HG03139 (cell line): ENCODE measurements around the gene GP5.

Experiments
- ATAC-seq: cut with Tn5 transposase; IDR thresholded peaks from one replicate; pipeline ENCODE4 v1.9.1; 2021; ENCODE audit not compliant: unreplicated experiment

Gene GP5

DNA sequence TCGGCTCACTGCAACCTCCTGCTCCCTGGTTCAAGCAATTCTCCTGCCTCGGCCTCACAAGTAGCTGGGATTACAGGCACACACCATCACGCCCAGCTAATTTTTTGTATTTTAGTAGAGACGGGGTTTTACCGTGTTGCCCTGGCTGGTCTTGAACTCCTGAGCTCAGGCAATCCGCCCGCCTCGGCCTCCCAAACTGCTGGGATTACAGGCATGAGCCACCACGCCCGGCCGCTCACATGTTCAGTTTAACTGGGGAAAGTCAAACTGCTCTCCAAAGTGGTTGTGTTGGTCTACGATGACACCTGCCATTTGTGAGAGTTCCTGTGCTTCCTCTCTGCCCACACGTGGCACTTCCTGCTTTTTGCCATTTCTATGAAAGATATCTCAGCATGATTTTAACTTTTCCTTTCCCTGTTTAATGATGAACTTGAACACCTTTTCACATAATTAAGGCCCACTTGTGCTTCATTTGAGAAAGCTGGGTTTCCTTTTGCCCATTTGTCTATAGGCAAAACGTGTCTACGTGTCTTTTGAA is 877 bp upstream of the GP5 start:
- no peak for ATAC-seq

DNA sequence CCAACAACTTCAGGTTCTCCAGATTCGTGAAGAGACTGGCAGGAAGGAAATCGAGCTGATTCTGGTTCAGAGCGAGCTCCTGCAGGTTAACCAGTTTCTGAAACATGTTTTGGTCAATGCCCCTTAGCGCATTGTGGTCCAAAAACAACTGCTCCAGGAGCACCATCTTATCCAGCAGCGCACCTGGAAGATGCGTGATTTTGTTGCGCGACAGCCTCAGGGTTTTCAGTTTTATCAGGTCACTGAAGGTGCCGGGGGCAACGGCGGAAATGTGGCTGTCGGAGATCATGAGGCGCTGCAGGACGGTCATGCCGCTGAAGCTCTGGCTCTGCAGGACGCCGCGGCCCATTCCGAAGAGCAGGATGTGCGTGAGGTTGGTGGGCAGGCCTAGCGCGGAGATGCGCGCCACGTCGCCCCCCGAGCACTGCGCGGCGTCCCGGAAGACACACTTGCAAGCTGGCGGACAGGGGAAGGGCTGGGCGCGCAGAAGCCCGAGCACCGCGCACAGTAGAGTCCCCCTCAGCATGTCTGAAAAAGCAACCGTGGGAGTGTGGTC is 1.2 kb downstream of the GP5 start:
- ATAC-seq, result no peak

DNA sequence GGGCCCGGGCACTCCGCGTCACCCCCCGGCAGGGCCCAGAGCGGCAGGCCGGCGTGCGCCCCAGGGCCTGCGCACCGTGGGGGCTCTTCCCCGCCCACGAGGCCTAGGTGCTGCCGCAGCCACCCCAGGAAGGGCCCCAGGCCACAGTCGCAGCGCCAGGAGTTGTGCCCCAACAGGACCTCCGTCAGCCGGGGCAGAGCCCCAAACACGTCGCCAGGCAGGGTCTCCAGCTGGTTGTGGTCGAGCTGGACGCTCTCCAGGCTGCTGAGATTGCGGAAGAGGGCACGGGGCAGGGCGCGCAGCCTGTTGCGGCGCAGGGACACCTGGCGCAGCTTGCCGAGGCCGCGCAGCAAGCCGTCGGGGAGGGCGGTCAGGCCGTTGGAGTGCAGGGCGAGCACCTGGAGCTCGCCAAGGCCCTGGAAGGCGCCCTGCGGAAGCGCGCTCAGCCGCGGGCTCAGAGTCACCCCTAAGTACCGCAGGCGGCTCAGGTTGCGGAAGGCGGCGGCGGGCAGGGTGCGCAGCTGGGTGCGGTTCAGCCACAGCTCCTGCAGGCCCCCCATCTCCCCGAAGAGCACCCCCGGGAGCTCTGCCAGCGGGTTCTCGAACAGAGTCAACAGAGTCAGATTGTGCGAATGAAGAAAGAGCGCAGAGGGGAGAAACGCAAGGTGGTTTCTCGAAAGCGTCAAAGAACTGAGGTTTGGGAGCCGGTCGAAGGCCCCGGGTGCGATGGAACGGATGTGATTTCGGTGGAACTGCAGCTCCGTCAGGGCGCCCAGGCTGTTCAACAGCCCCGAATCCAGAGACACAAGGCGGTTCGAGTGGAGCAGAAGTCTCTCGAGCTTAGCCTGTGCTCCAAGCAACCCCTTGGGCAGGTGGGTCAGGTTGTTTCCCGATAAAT is 2.0 kb downstream of the GP5 start:
- ATAC-seq, result no peak

DNA sequence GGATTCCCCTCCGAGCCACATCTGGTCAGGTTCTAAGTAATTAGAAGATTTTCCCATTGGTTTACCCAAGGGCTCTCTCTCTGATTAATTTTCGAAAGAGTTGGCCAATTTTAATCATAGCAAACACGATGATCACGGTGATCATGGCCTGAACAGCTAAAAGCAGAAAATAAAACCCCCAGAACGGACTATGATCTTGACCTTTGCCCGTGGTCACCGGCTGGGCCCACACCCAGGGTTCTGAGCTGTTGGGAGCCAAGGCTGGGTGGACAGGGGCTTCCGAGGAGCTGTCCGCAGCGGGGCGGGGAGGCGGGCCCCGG is 2.6 kb downstream of the GP5 start:
- no peak for ATAC-seq

DNA sequence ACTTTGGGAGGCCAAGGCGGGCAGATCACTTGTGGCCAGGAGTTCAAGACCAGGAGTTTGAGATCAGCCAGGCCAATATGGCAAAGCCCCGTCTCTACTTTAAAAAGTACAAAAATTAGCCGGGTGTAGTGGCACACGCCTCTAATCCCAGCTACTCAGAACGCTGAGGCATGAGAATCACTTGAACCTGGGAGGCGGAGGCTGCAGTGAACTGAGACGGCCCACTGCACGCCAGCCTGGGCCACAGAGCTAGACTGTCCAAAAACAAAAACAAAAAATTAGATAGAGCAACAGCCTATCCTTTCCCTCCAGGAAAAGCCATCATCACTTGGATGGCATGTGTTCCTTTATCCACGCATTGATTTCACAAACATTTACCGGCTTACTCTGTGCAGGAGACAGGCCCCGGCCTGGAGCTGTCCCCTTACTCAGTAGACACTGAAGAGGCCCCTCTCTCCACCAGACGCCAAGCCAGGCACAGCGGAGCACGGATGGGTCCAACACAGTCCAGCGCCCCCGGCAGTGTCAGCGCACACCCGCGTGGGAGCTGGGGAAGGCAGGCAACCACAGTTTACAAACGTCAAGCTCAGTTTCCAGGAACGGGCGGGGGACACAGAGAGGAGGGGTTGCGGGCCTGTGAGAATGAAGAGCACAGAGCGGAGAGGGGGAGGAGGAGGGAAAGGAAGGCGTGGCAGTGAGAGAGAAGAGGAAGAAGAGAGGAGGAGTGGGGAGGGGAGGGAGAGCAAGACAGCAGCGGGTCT is 3.1 kb downstream of the GP5 start:
- no peak for ATAC-seq

DNA sequence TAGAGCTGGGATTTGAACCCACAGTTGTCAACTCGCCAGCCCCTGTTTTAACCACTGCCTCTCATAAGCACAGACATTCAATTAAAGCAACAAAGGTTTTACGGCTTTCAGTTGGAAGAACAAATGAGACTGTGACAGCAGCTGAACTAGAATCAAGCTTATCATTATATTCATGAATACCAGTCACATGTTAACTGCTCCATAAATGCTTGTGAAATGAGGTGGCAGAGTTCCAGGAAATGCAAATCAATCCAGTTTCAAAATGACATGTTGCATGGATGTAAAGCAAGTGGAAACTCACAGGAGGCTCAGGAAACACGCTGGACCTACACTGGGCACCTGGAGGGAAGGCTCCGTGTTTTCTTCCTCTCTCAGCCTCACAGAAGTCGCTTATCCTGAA is 3.9 kb downstream of the GP5 start:
- no peak for ATAC-seq

DNA sequence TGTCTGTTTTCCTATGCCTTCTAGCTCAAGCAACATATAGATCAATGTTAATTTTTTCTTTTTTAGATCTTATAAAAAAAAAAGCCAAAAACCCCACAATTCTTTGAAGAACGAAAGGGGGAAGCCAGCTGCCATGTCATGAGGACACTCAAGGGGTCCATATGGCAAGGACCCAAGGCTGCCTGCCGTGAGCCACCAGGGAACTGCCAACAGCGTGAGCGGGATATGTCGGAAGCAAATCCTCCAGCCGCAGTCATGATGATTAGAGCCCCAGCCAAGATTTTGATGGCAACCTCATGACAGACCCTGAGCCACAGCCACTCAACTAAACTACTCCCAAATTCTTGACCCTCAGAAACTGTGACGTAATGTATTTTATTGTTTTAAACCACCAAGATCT is 6.5 kb downstream of the GP5 start:
- ATAC-seq, result no peak

DNA sequence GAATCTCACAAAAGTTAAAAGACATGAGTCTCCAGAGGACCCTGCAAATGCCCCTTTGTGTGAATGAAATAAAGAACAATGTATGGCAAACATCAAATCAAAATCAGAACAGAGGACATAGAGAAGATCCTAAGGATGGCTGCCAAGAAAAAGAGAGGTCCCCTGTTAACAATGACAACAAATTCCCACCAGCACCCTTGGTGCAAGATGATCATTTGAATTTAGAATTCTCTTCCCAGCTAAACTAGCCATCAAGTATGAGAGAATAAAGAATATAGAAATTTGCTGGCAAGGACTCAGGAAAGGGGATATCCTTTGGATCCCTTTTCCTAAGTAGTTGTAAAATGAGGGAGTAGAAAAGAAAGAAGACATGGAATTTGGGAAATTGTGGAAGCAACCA is 8.2 kb downstream of the GP5 start:
- ATAC-seq, result no peak

DNA sequence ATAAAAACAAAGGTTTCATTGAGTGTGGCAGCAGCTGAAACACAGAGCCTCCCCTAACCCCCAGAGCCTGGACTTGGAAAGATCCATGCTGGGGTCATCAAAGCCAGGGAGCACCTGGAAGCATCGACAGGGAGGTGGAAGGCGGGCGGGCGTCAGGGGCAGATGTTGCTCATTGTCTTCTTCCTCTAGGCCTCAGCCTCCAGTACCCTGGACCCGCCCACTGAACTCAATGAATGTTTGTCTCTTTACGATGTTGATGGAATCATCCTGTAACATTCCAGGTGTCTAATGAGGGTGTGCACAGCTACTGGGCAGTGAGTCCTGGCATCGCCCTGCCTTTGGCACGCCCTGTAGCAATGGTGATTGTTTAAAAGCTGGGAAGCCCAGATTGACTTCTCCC is 9.8 kb downstream of the GP5 start:
- ATAC-seq, result no peak

DNA sequence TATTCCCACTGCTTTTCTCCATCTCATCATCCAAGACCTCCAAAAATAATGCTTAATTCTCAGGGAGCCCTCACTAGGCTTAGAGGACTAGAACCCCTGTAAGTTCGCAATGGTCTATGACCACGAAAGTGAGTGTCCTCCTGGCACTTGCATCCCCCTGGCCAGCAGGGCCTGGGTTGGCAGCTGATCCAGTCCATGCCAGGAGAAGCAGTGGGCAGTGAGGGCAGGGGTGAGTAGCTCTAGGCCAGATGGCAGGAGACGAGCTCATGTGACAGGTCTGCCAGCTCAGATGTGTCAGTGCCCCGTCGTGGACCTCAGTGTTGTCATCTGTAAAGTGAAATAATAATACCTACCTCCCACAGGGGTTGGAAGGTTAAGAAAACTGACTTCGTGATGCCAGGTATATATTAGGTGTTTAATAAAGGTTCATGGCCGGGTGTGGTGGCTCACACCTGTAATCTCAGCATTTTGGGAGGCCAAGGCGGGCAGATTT is 11.1 kb downstream of the GP5 start:
- no peak for ATAC-seq

DNA sequence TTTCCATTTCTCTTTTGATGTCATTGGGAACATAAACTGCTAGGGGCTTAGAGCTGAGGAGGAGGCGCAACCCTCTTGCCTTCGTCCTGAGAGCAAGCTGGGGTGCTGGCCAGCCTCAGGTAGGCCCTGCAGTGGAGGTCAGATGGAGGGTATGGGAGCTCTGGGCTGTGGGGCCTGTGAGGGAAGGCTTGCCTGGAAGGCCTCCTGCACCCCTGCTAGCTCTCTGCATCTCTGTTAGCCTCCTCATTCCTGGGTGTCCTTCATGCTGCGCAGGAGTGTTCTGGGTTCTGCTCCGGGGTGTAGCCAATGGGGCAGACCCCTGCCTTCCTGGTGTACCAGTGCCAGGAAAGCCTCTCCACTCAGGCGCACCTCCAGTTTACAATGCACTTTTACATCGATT is 11.8 kb downstream of the GP5 start:
- ATAC-seq, result no peak

DNA sequence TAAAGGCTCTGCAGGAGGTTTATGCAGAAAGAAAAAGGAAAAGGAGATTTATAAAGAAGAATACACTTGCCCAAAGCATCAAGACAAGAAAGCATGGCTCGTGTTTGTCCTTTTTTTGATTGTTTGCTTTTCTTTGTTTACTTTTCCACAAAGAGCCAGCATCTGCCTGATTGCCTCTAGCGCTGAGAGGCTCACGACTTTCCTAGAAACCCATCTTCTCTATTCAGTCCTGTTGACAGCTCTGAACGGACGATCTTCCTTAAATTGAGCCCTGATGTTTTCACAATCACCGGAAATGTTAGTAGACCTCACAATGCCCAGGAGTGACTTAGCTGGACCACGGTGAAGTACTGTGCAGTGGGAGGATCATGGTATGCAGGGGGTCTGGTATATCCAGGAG is 12.4 kb downstream of the GP5 start:
- no peak for ATAC-seq

DNA sequence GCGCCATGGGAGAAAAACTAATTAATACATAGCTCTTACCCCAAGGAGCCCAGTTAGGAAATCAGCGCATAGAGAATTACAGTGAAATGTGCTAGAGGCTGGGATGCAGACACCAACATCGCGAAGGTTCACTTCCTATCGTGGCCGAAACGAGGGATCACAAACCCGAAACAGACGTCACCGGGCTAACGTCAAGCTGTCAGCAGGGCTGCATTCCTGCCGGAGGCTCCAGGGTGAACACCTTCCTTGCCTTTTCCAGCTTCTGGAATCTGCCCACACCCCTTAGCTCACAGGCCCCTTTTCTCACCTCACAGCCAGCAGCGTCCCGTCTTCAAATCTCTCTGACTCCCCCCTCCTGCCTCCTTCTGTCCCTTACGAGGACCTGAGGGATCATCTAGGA is 13.0 kb downstream of the GP5 start:
- no peak for ATAC-seq

DNA sequence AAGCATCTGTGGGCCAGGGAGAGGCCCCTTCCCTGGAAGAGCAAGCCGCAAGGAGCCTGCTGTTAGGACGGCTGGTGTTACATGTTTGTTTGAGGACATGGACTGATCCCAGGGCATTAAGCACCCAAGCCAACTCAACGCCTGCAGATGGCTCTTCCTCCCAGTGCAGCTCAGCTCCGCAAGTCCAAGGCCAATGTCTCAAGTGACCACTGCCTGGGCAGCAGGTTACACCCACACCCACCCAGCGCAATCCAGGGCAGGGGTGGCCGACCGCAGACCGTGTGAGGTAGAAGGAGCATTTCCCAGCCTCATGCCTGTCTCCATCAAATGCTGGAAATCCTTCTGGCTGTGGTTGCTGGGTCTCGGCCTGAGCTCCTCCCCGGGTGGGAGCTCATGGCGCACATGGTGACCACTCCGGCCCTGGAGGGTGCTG is 14.5 kb downstream of the GP5 start:
- ATAC-seq, result no peak

DNA sequence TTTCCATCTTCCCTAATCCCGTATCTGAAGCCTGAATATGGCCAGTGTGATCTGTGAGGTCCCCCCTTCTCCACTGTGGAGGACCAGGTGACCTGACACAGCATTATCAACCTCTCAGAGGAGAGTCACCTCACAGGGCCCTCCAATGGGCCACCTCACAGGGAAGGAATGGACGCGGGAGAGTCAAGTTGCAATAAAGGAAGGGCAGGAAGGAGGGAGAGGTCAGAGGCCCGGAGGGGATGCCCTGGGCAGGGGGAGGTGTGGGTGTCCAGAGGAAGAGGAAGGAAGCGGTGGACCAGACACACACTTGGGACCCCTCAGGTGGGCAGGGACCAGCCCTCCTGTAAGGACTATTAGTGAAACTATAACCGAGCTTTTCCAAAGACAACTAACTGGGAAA is 14.9 kb downstream of the GP5 start:
- ATAC-seq, result no peak

DNA sequence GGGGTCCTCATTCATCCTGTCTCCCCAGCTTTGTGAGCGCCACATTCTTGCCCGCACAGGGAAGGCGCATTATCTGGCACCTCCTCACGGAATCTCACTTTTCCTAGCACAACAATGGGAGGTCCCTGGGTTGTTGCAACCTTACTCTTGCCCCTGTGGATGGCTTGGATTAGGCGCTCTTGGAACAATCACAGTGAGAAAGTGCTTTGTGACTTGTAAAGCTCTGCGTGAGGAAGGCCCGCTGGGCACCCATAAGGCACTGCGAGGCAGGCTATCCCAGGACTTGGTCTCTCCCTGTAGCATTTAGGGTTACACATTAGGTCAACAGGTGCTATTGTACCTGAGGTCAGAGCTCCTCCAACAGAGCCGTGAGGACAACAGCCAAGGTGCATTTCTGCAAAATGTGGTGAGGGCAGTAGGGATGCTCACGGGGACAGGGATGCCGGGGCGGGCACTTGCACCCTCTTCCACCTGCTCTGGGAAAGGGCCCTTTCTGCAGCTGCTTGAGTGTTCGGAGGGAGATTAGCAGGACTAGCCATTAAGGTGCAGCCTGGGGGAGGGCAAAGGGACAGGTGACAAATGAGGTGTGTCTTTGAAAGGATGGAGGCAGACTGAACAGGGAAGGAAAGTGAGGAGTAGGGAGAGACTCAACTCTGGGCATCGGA is 15.7 kb downstream of the GP5 start:
- ATAC-seq, result no peak

DNA sequence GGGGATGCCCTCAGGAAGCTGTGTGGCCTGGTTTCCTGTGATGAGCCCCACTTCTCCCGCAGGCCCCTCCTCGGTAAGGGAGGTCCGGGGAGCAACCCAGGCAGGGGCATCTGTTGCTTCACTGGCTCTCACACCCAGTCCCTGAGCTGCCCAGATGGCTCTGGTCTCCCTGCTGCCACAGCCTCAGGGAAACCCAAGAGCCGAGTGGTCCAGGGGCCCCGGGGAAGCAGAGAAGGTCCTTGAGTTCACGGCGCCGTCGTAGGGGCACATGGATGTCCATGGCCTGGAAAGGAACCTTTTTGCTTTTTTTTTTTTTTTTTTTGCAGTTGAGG is 16.2 kb downstream of the GP5 start:
- ATAC-seq, result no peak

DNA sequence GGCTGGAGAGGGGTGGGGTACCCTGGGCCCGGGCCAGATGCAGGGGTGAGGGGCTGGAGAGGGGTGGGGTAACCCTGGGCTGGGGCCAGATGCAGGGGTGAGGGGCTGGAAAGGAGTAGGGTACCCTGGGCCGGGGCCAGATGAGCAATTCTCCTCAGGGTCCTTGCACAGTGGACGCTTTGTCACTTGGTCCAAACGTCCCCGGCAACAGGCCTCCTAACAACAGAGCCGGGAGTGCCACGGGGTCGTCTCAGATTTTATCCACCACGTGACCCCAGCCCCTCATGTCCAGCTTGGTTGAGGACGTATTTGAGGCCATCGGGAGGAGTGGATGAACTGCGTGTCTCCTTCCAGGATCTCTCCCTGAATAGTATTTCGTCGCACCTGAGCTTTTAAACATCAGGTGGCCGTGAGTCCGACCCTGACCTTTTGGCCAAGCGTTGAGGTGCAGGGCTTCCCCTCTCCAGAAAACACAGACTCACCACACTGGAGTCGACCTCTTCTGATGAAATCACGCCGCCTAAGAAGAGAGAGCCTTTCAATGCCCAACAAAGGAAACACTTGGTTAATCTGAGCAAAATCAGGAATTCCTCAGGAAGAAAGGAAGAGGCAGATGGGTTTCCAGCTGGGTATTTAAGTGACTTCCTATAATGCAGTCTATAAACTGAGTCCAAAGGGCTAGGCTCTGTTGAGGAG is 16.7 kb downstream of the GP5 start:
- ATAC-seq, result no peak

DNA sequence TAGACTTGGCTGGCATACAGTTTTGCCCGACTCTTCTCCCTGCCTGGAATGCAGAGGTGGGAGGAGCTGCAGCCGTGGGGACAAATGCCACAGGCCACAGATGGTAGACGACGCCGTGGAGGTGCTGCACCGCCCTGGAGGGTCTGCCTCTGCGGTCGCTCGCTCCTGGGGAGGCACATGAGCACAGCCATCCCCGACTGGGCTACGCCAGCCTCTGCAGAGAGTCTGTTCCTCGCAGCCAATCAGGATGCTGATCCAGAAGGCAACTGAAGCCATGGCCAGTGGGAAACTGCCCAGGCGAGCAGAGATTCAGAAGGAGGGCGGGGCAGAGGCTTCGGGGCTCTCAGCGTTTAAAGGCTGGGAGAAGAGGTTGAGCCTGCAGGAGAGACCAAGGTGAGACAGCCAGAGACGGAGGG is 17.6 kb downstream of the GP5 start:
- no peak for ATAC-seq

DNA sequence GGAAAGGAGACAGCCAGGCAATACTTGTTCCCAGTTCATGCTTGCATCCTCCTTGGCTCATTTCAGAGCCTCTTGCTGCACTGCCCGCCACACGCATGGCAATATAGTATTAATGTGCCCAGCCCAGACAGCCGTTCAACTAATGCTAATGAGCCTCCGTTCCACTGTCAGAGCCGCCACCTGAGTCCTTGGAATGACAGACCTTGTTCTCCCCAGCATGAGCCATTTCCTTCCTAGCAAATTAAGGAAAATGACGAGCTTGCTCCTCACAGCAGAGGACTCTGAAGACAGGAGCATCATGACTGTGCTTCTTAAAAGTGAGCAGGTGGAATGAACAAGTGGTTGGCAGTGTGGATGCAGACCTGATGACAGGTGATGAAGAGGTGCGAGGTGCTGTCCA is 18.7 kb downstream of the GP5 start:
- no peak for ATAC-seq

DNA sequence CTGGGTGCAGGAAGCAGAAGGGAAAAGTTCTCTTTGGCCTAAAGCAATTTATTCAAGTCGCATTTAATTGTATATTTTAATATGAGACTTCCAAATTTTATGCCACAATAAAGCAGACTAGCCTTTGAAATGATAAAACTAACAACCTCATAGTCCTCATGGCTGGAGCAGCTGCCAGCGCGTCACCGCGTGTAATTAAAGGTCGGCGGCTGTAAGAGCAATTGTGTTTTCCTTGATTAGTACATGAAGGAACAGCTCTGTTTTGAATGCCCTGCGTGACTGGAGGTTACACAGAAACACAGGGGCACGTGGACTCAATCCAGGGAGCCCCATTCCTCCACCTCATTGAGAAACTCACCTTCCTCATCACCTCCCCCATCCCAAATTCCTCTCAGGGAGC is 19.4 kb downstream of the GP5 start:
- ATAC-seq, result no peak
